HepG2 (cell line): ENCODE data around the gene FLAD1. TPM values are rescaled to one million over a fixed set of nuclear protein-coding genes. Genes with fewer than 3 reads are reported as not detected.

ENCODE experiments used
- ATAC-seq: fragments of 200-7000 bp; cut with Tn5 transposase; 3 replicates; pipeline ENCODE4 v1.9.1; 2020; ENCODE audit warnings: mild to moderate bottlenecking, moderate library complexity
- BruUV-seq: library from RNA; stranded (reverse); fragments of 400-500 nt; replicated peaks from 2 replicates; lab custom pipeline; 2021; lab: Mats Ljungman, UMichigan
- CTCF ChIA-PET: fragments of 300-600 bp; formaldehyde crosslinking; extraction: SDS; loops from one replicate; lab custom pipeline; 2021; ENCODE audit warnings: low total read pairs, inconsistent platforms, low intra/inter-chr PET ratio; lab: Yijun Ruan, JAX
- POLR2A ChIA-PET: fragments of 350-600 bp; sonication (Branson Sonifier 250); formaldehyde crosslinking; loops from one replicate; lab custom pipeline; 2020; ENCODE audit warnings: antibody characterized with exemption, inconsistent platforms; lab: Yijun Ruan, JAX
- DNase-seq: peaks from one replicate; pipeline ENCODE4 v3.0.0-alpha.2; 2015; ENCODE audit warnings: low spot score
- FAIRE-seq: peaks from 3 replicates; lab custom pipeline; 2011; peaks lifted over from hg19 to GRCh38; lab: Jason Lieb, UNC
- H2AFZ ChIP-seq: one replicate; pipeline ENCODE4 v1.6.1; 2011; ENCODE audit warnings: low read length, inconsistent platforms
- H3K27ac ChIP-seq: fragments of 300-600 bp; 3 replicates; pipeline ENCODE4 v1.8.0; 2011; ENCODE audit warnings: mixed run types, mild to moderate bottlenecking, mixed read lengths, low read length, inconsistent platforms; ENCODE audit not compliant: insufficient read depth; ENCODE audit errors: extremely low read length
- H3K27me3 ChIP-seq, 2 experiments: fragments of 200-600 bp in 1 of 2; 2 replicates in 1 of 2; 3 replicates in 1 of 2; pipeline versions ENCODE4 v1.6.0 to v1.8.0; 2011; ENCODE audit warnings: low read length in 2 of 2, mild to moderate bottlenecking in 2 of 2, moderate library complexity in 2 of 2, inconsistent platforms in 1 of 2; ENCODE audit not compliant: insufficient read depth in 2 of 2, control insufficient read depth in 1 of 2
- H3K36me3 ChIP-seq, 2 experiments: fragments of 200-600 bp in 1 of 2; replicated peaks in 1 of 2; 2 replicates in 1 of 2; 3 replicates in 1 of 2; pipeline versions ENCODE4 v1.5.1 to v1.8.0; 2011; ENCODE audit warnings: low read length in 2 of 2, inconsistent platforms in 1 of 2; ENCODE audit not compliant: insufficient read depth in 2 of 2, control insufficient read depth in 1 of 2
- H3K4me1 ChIP-seq: 2 replicates; pipeline ENCODE4 v1.5.1; 2012; ENCODE audit warnings: low read length, inconsistent platforms; ENCODE audit not compliant: insufficient read depth
- H3K4me2 ChIP-seq: 2 replicates; pipeline ENCODE4 v1.6.0; 2011; ENCODE audit warnings: low read depth, low read length, inconsistent platforms
- H3K4me3 ChIP-seq, 3 experiments: fragments of 200-600 bp in 1 of 3; sonication (generic), shearing (Covaris generic) in 1 of 3; replicated peaks in 1 of 3; 2 replicates each; pipeline ENCODE4 v1.5.1; 2011 to 2016; ENCODE audit warnings: low read length in 3 of 3, inconsistent platforms in 2 of 3, low read depth in 2 of 3, mild to moderate bottlenecking in 2 of 3, control low read depth in 1 of 3, mixed read lengths in 1 of 3; ENCODE audit not compliant: insufficient read depth in 1 of 3
- H3K79me2 ChIP-seq: one replicate; pipeline ENCODE4 v1.6.1; 2011; ENCODE audit warnings: low read length, inconsistent platforms; ENCODE audit not compliant: insufficient read depth
- H3K9ac ChIP-seq: 2 replicates; pipeline ENCODE4 v1.6.0; 2011; ENCODE audit warnings: mild to moderate bottlenecking, low read depth, low read length, inconsistent platforms; ENCODE audit not compliant: insufficient read depth
- H3K9me3 ChIP-seq: 2 replicates; pipeline ENCODE4 v1.5.1; 2012; ENCODE audit warnings: mild to moderate bottlenecking, low read length
- H4K20me1 ChIP-seq: 2 replicates; pipeline ENCODE4 v1.6.0; 2011; ENCODE audit warnings: inconsistent platforms, mild to moderate bottlenecking, low read length, moderate library complexity; ENCODE audit not compliant: insufficient read depth
- FIP1L1 ChIP-seq: fragments of 200-400 bp; formaldehyde crosslinking; IDR thresholded peaks from 2 replicates; pipeline ENCODE4 v1.6.1; 2018; ENCODE audit warnings: low read depth, mild to moderate bottlenecking, low read length, moderate library complexity, borderline replicate concordance; ENCODE audit not compliant: insufficient read depth
- NFKB2 ChIP-seq: sonication (generic); formaldehyde crosslinking; IDR thresholded peaks from 2 replicates; pipeline ENCODE4 v1.4.0; 2020; ENCODE audit warnings: missing genetic modification reagents, borderline replicate concordance
- NFYC ChIP-seq: IDR thresholded peaks from 2 replicates; pipeline ENCODE4 v1.6.1; 2016; ENCODE audit warnings: missing genetic modification reagents, missing compliant biosample characterization
- PCBP1 ChIP-seq: fragments of 200-400 bp; formaldehyde crosslinking; IDR thresholded peaks from 2 replicates; pipeline ENCODE4 v1.6.1; 2017; ENCODE audit warnings: mild to moderate bottlenecking, low read depth, low read length, borderline replicate concordance
- POLR2G ChIP-seq: fragments of 200-400 bp; formaldehyde crosslinking; IDR thresholded peaks from 2 replicates; pipeline ENCODE4 v1.6.1; 2018; ENCODE audit warnings: mild to moderate bottlenecking, low read depth, low read length, moderate library complexity
- RBFOX2 ChIP-seq: fragments of 200-400 bp; formaldehyde crosslinking; IDR thresholded peaks from 2 replicates; pipeline ENCODE4 v1.6.1; 2017; ENCODE audit warnings: low read depth, mild to moderate bottlenecking, low read length
- RFX3 ChIP-seq: IDR thresholded peaks from 2 replicates; pipeline ENCODE4 v1.6.1; 2016; ENCODE audit warnings: missing biosample characterization, missing genetic modification reagents
- ZBTB49 ChIP-seq: sonication (generic); formaldehyde crosslinking; IDR thresholded peaks from 2 replicates; pipeline ENCODE4 v1.4.0; 2020; ENCODE audit warnings: missing genetic modification reagents, borderline replicate concordance
- ZNF24 ChIP-seq: fragments of 450-650 bp; IDR thresholded peaks from 2 replicates; pipeline ENCODE4 v1.6.1; 2017; ENCODE audit warnings: antibody characterized with exemption, mild to moderate bottlenecking
- ZNF883 ChIP-seq: sonication (generic); formaldehyde crosslinking; IDR thresholded peaks from 2 replicates; pipeline ENCODE4 v1.5.1; 2020; ENCODE audit warnings: mild to moderate bottlenecking, missing genetic modification reagents; ENCODE audit errors: not compliant biosample characterization
- WGBS: methylation state at CpG from one replicate; pipeline ENCODE4 v1.1.6; 2017; ENCODE audit warnings: low lambda C conversion rate; 5-methylcytosine and 5-hydroxymethylcytosine counted together
- in situ Hi-C: cut with HindIII; loops from 2 replicates; pipeline ENCODE4 v1.10.0; 2017; ENCODE audit warnings: low pct_unique_long_range_greater_than_20kb; ENCODE audit not compliant: extremely low pct_ligation_motif_present
- intact Hi-C: fragments of 100-400 bp; cut with micrococcal nuclease; formaldehyde crosslinking; loops from one replicate; pipeline ENCODE4 v1.10.0; 2022; ENCODE audit not compliant: unreplicated experiment
- polyA plus RNA-seq, 8 experiments: library from polyadenylated mRNA; depleted of rRNA in 3 of 8; stranded (reverse) in 7 of 8; unstranded in 1 of 8; fragments of >200 nt; fragmentation: Illumina TruSeq in 4 of 8; extraction: Trizol in 4 of 8; gene quantifications; 2 replicates each; pipeline versions ENCODE4 v1.2.1 to v1.2.3, GENCODE V29; 2011 to 2016; ENCODE audit warnings: low read depth in 4 of 8, missing spikeins in 1 of 8, mixed read lengths in 1 of 8; ENCODE audit not compliant: insufficient read depth in 1 of 8
- total RNA-seq, 5 experiments: library from RNA; depleted of rRNA; stranded (reverse); fragments of >200 nt; fragmentation: Illumina TruSeq; extraction: Trizol; gene quantifications; 2 replicates each; pipeline ENCODE4 v1.2.3, GENCODE V29; 2016; ENCODE audit warnings: low read depth in 1 of 5
- TF ChIP-seq, protein P1 (sequence below): fragments of 450-650 bp; IDR thresholded peaks from 2 replicates; pipeline ENCODE4 v1.6.1; 2017; ENCODE audit warnings: mild to moderate bottlenecking
- TF ChIP-seq, protein P2 (sequence below): sonication (generic); formaldehyde crosslinking; IDR thresholded peaks from 2 replicates; pipeline ENCODE4 v1.5.1; 2020; ENCODE audit warnings: mild to moderate bottlenecking, missing genetic modification reagents, moderate library complexity
- TF ChIP-seq, protein P3 (sequence below): sonication (generic); formaldehyde crosslinking; conservative IDR thresholded peaks from 2 replicates; pipeline ENCODE4 v1.8.1; 2023; ENCODE audit warnings: missing genetic modification reagents

Gene FLAD1
- total and polyA plus RNA-seq, 2 of the 13 experiments (the other 11 are each of a cell fraction or from before 2014, with no cell fraction given), result 25.9 to 32.8 TPM

- in situ Hi-C loops, result no loop called here
- no peak overlapping the region for H3K9ac ChIP-seq
- H3K4me3 ChIP-seq, result no peak overlapping the region
- H3K27me3 ChIP-seq, result no peaks in the 10 kb centered on the region
- peaks cover 9 to 33% of the 10 kb centered on the region in 2 experiments; a peak in 4 of 5 replicates for H3K36me3 ChIP-seq
- 80% methylated on average over 9 of the region's 9 CpGs for WGBS
- H3K9me3 ChIP-seq, result no peaks in the 10 kb centered on the region
- peaks cover 19% of the 10 kb centered on the region for H3K79me2 ChIP-seq
- no peak overlapping the region for H2AFZ ChIP-seq
- H3K27ac ChIP-seq, result peak overlapping the region; percentile 40
- DNase-seq (no peak), FAIRE-seq (no peak), ATAC-seq (no peak)
- H4K20me1 ChIP-seq, result peaks cover 9% of the 10 kb centered on the region; the same call in 1 of the 2 replicates
- POLR2A ChIA-PET, result interaction anchor here (2.1 to 8.2 kb wide), 2 partner anchors 10 to 39 kb away, joined by 9 to 90 read pairs; partner anchors contain the start of gene ZBTB7B
- no TSS peak for BruUV-seq
- CTCF ChIA-PET, result no interaction called here
- peaks cover 69% of the 10 kb centered on the region for H3K4me1 ChIP-seq
- intact Hi-C loops, result no loop called here
- H3K4me2 ChIP-seq, result no peak overlapping the region
- TF ChIP-seq ZNF24 (no peak), POLR2G (no peak), PCBP1 (peak; percentile 90), NFKB2 (CRISPR knock-in tag) (no peak), RBFOX2 (0 out of 2 replicates have a peak, but pooled peaks have one; percentile 27), NFYC (CRISPR knock-in tag) (peak; percentile 27; the same call in 1 of the 2 replicates), ZBTB49 (CRISPR knock-in tag) (no peak), RFX3 (CRISPR knock-in tag) (peak; percentile 52; the same call in 1 of the 2 replicates), ZNF883 (no peak), FIP1L1 (no peak)
- TF ChIP-seq, protein P1, sequence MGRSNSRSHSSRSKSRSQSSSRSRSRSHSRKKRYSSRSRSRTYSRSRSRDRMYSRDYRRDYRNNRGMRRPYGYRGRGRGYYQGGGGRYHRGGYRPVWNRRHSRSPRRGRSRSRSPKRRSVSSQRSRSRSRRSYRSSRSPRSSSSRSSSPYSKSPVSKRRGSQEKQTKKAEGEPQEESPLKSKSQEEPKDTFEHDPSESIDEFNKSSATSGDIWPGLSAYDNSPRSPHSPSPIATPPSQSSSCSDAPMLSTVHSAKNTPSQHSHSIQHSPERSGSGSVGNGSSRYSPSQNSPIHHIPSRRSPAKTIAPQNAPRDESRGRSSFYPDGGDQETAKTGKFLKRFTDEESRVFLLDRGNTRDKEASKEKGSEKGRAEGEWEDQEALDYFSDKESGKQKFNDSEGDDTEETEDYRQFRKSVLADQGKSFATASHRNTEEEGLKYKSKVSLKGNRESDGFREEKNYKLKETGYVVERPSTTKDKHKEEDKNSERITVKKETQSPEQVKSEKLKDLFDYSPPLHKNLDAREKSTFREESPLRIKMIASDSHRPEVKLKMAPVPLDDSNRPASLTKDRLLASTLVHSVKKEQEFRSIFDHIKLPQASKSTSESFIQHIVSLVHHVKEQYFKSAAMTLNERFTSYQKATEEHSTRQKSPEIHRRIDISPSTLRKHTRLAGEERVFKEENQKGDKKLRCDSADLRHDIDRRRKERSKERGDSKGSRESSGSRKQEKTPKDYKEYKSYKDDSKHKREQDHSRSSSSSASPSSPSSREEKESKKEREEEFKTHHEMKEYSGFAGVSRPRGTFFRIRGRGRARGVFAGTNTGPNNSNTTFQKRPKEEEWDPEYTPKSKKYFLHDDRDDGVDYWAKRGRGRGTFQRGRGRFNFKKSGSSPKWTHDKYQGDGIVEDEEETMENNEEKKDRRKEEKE, result no peak
- TF ChIP-seq, protein P2, sequence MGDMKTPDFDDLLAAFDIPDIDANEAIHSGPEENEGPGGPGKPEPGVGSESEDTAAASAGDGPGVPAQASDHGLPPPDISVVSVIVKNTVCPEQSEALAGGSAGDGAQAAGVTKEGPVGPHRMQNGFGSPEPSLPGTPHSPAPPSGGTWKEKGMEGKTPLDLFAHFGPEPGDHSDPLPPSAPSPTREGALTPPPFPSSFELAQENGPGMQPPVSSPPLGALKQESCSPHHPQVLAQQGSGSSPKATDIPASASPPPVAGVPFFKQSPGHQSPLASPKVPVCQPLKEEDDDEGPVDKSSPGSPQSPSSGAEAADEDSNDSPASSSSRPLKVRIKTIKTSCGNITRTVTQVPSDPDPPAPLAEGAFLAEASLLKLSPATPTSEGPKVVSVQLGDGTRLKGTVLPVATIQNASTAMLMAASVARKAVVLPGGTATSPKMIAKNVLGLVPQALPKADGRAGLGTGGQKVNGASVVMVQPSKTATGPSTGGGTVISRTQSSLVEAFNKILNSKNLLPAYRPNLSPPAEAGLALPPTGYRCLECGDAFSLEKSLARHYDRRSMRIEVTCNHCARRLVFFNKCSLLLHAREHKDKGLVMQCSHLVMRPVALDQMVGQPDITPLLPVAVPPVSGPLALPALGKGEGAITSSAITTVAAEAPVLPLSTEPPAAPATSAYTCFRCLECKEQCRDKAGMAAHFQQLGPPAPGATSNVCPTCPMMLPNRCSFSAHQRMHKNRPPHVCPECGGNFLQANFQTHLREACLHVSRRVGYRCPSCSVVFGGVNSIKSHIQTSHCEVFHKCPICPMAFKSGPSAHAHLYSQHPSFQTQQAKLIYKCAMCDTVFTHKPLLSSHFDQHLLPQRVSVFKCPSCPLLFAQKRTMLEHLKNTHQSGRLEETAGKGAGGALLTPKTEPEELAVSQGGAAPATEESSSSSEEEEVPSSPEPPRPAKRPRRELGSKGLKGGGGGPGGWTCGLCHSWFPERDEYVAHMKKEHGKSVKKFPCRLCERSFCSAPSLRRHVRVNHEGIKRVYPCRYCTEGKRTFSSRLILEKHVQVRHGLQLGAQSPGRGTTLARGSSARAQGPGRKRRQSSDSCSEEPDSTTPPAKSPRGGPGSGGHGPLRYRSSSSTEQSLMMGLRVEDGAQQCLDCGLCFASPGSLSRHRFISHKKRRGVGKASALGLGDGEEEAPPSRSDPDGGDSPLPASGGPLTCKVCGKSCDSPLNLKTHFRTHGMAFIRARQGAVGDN, result peak; percentile 25; the same call in 1 of the 2 replicates
- TF ChIP-seq, protein P3, sequence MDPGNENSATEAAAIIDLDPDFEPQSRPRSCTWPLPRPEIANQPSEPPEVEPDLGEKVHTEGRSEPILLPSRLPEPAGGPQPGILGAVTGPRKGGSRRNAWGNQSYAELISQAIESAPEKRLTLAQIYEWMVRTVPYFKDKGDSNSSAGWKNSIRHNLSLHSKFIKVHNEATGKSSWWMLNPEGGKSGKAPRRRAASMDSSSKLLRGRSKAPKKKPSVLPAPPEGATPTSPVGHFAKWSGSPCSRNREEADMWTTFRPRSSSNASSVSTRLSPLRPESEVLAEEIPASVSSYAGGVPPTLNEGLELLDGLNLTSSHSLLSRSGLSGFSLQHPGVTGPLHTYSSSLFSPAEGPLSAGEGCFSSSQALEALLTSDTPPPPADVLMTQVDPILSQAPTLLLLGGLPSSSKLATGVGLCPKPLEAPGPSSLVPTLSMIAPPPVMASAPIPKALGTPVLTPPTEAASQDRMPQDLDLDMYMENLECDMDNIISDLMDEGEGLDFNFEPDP, result no peak
Observed at GRCh38 chr1:155012026-155012546, 28.9 kb downstream of the FLAD1 start.
